Measurements from ENCODE around the gene RING1.

- TF ChIP-seq TCF12 (IDR thresholded peaks at IDR 0.05; ENCODE audit: low read depth): no peak
- no peak for TF ChIP-seq TEAD4 (IDR thresholded peaks at IDR 0.05)
- no peak for TF ChIP-seq YY1 (IDR thresholded peaks at IDR 0.05; ENCODE audit: low read depth)
- no peak for TF ChIP-seq MAX (IDR thresholded peaks at IDR 0.05)
- no peak for TF ChIP-seq REST (IDR thresholded peaks at IDR 0.05; ENCODE audit: low read depth)
- no peak for TF ChIP-seq CREB1 (IDR thresholded peaks at IDR 0.05; ENCODE audit: low read depth)
Measured at GRCh38 chr6:33170176-33171015, 37.9 kb upstream of the RING1 start.

Data from Ishikawa (cell line).